GM18502 (cell line): ENCODE measurements around the gene ZNF573.

Experiments used
- ATAC-seq: cut with Tn5 transposase; IDR thresholded peaks from one replicate; pipeline ENCODE4 v1.9.1; 2021; ENCODE audit warnings: mild to moderate bottlenecking; ENCODE audit not compliant: unreplicated experiment, poor library complexity

ZNF573 gene

GRCh38 chr19:37698216-37698615 lies 81.2 kb downstream of the ZNF573 start:
- no peak for ATAC-seq

GRCh38 chr19:37695144-37695899 lies 84.1 kb downstream of the ZNF573 start:
- no peak for ATAC-seq

DNA sequence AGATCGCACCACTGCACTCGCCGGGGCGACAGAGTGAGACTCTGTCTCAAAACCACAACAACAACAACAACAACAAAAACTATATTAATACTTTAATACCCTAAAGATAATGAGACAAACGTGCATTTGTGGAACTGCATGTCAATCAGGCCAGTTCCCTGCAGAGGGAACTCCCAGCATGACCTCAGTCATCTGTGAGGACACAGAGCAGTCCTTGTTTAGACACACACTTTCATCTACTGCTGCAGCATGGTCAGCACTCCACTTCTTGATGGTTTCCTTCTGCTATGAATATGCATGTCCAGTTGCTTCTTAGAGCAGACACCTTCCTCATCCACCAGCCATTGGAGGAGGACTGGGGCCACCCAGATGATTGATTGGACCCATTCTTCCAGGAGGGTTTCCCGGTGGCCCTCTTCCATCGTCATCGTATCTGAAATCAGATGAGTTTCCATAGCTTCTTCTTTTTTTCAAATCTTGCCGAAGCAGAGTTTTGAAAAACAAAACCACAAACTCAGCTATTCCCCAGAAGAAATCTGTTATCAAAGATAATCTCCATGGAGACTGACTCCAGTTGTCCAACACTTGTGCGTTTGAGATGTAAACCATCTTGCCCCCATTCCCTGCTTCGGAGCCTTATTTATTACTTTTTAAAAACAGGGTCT lies 86.3 kb downstream of the ZNF573 start:
- ATAC-seq, result no peak

DNA sequence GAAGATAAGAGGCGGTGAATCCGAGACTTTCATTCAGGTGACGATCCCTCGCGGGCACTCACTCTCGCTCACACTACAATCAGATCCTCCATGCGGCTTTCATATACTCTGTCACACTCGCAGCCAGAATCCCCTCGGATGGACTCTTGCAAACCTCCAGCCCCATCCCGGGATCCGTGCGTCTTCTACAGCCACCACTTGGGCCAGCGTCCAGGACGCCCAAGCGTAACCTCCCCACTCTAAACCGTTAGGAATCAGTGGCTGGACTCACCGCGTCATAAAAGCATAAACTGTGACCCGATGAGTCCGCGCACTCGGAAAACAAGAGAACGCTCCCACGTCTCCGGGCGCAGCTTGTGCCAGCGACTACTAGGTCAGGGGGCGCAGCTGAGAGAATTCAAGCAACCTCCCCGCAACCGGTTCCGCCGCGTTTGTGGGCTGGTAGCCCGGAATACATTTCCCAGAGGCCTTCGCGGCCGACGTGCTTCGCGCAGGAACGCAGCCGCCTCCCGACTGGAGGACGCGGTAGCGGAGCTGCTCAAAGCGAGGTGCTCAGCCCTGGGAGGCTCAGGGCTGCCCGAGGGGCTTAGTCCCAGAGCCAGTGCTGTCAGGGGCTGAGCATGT lies 87.4 kb downstream of the ZNF573 start:
- no peak for ATAC-seq
